NCI-H748 (cell line): Measurements from ENCODE around the gene PCCB.
"Not testable (repeated sequence)": the region's sequence is repeated elsewhere in the genome, so short reads cannot be mapped to it uniquely, and the experiment has no call there.

ENCODE experiments used
- DNase-seq: peaks from one replicate; lab custom pipeline; 2025; ENCODE audit not compliant: unreplicated experiment; lab: John Stamatoyannopoulos, UW

Gene PCCB

GRCh38 chr3:136250059-136250902, at the start of gene PCCB:
PCCB (plus strand) TSS chr3:136250340; CDS start chr3:136250376, 36 bp downstream.
- peak; percentile 96 for DNase-seq

- no peak for DNase-seq
Observed at GRCh38 chr3:136207489-136208115, 42.5 kb upstream of the PCCB start.

DNA sequence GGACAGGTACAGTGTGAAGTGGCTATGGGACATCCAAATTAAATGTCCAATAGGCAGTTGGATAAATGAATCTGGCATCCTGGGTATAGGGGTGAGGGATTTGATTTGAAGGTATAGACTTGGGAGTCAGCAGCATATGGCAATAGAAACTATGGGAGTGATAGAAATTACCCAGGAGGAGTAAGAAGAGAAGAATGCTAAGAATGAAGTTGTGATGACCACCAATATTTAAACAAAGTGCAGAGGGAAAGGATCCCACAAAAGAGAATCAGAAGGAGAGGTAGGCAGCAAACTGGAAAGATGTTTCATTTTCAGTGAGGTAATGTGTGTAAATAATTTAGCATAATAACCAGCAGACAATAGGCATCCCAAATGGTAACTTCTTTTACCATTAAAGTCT, 40.2 kb upstream of the PCCB start:
- no peak for DNase-seq

GRCh38 chr3:136211547-136211946, 38.6 kb upstream of the PCCB start:
- DNase-seq, result no peak

GRCh38 chr3:136222746-136223145, 27.4 kb upstream of the PCCB start:
- not testable (repeated sequence) for DNase-seq

GRCh38 chr3:136232413-136232812, 17.7 kb upstream of the PCCB start:
- DNase-seq, result no peak

GRCh38 chr3:136235545-136235944, 14.6 kb upstream of the PCCB start:
- DNase-seq, result no peak

- no peak for DNase-seq
Observed at GRCh38 chr3:136236109-136236508, 14.0 kb upstream of the PCCB start.

GRCh38 chr3:136237103-136237502, 13.0 kb upstream of the PCCB start:
- no peak for DNase-seq

DNA sequence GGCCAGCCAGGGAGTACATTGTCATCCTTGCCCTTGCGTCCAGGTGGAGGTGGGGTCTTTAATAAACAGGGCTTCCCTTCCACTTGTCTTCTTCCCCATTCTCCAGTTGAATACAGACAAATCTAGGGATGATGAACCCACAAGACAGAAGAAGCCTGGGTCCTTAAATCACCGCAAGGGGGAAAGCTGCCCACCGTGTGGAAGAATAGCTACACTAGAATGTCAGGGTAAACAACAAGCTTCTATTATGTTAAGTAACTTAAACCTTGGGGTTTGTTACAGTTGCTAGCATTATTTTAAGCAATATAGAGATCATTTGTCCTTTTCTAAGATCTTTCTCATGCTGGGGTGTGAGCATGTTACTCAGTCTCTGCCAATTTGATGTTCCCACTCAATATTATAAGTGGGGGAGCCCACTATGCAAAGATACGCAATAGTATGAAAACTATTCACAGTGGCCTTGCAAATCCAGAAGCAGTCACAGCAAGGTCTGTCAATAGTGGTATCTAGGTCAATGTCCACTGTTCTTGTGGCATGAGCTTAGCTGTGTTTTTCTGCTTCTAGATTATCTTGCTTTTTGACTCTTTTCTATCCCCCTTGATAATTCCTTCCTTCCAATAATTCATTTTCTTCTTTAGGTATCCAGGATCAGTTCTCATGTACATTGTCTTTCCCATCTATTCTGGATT, 12.0 kb upstream of the PCCB start:
- no peak for DNase-seq

- DNase-seq, result no peak
Observed at GRCh38 chr3:136239094-136239493, 11.0 kb upstream of the PCCB start.

DNA sequence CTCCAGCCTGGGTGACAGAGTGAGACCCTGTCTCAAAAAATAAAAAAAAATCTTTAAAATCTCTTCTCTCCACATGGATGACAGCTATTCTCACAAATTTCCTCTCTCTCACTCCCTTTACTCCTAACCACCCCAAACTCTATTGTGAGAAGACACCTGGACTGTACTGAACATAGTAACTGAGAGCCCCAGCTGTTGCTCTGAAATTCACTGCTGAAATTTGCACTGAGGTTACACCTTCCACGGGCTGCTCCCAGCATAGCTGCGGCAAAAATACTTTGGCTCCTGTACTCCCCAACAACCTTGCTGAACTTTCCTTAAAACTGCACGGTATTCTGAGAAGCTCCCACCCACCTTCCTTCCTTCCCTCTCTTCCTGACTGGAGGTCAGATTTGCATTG, 4.4 kb upstream of the PCCB start:
- no peak for DNase-seq

GRCh38 chr3:136247436-136247835, 2.7 kb upstream of the PCCB start:
- peak; percentile 25 for DNase-seq

DNA sequence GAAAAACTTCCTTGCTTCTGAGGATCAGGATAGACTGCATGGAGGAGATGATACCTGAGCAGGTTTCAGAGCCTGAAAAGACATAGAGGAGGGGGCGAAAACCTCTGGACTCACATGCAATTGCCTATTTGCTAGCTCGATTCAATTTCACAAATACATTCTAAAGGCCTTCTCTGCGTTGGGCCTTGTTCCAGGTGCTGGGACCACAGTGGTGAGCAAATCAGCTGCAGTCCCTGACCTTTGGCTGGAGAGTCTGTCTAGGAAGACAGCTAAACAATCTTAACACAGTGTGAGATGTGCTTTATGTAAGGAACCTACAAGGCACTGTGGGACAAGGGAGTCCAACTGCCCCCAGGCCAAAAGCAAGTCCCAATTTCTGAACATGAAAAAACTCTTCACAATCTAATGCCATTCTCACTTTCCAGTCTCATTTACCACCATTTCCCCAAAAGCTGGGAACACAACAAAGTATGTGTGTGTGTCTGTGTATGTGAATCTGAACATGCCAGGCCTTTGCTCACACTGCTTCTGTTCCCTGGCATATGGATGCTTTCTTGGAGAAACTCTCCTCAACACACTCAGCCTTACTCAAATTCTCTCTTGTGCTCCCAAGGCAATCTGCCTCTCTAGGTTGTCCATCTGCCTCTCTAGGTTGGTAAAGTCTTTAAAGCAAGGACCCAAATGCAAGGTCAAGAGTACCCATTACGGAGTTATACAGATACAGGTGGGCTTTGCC, 2.1 kb upstream of the PCCB start:
- no peak for DNase-seq

DNA sequence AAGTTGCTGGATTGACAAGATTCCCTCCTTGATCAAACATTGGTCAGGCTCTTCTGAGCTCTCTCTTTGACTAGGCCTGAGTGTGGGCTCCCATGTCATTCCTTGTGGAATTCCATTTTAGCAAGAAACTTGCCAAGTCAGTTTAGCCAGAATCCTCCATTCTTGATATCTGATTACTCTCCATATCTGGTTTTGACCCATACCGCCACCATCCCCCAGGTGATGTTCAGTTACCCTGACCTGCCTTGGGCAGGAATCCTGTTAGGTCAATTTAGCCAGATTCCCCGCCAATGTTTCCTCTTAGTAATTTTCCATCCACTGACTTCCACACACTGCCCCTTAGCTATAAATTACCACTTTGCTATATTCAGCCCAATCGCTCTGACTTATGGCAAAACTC, 1.0 kb upstream of the PCCB start:
- no peak for DNase-seq

DNA sequence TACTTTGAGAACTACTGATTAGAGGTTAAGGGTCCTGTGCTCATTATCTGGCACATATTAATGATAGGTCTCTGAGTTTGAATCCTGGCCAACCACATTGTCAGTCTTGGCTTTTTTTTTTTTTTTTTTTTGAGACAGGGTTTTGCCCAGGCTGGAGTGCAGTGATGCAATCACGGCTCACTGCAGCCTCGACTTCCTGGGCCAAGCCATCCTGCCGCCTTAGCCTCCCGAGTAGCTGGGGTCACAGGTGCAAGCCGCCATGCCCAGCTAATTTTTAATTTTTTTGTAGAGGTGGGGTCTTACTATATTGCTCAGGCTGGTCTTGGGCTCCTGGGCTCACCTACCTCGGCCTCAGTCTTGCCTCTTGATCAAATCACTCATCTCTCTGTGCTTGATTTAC, 547 bp upstream of the PCCB start:
- DNase-seq, result no peak

GRCh38 chr3:136250903-136251460, 842 bp downstream of the PCCB start:
- peak; percentile 36 for DNase-seq

GRCh38 chr3:136251511-136251910, 1.4 kb downstream of the PCCB start:
- no peak for DNase-seq

DNA sequence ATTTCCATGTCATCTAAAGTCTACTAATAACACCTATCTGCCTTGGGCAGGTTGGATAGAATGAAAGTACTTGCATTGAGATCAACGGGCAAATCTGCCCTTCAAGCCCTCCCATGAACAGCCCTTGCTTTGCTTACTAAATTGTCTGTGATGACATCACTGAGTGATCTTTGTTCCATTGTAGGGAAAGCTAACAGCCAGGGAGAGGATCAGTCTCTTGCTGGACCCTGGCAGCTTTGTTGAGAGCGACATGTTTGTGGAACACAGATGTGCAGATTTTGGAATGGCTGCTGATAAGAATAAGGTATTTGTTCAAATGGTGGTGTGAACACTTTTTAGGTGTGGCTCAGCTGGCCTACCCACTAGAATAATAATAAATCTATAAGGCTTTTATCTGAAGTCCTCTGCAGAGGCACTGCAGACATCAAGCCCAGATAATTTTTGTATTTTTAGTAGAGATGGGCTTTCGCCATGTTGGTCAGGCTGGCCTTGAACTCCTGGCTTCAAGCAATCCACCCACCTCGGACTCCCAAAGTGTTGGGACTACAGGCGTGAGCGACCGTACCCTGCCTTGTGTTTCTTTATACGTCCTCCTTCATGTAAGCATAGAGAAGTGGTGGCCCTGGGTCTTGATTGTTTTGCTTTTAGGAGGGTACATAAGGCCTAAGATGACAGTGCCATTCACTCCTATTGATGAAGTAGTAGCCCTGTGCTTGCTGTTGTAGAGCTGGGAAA, 5.7 kb downstream of the PCCB start:
- DNase-seq, result no peak

- no peak for DNase-seq
Observed at GRCh38 chr3:136258199-136258598, 8.1 kb downstream of the PCCB start.
